CD4-positive, alpha-beta T cell treated with Interleukin-17A for 4 hours (primary cell): ENCODE measurements around the gene COL8A1.
A peak's percentile ranks its signal among the peaks of the same experiment; 100 is the strongest.

Experiments
- DNase-seq: peaks from one replicate; pipeline ENCODE4 v3.0.0-alpha.2; 2020; ENCODE audit warnings: mixed read lengths

The COL8A1 gene

GRCh38 chr3:99678023-99678422, 39.6 kb downstream of the COL8A1 start:
- no peak for DNase-seq

GRCh38 chr3:99678896-99679295, 40.5 kb downstream of the COL8A1 start:
- no peak for DNase-seq

- no peak for DNase-seq
Measured at GRCh38 chr3:99681512-99681911, 43.1 kb downstream of the COL8A1 start.

- DNase-seq = no peak
Measured at GRCh38 chr3:99681976-99682375, 43.6 kb downstream of the COL8A1 start.

GRCh38 chr3:99683465-99683864, 45.1 kb downstream of the COL8A1 start:
- no peak for DNase-seq

- no peak for DNase-seq
Measured at GRCh38 chr3:99683876-99684275, 45.5 kb downstream of the COL8A1 start.

- DNase-seq = no peak
Measured at GRCh38 chr3:99684644-99685043, 46.2 kb downstream of the COL8A1 start.

- no peak for DNase-seq
Measured at GRCh38 chr3:99686469-99686868, 48.1 kb downstream of the COL8A1 start.

GRCh38 chr3:99686955-99687612, 48.7 kb downstream of the COL8A1 start:
- DNase-seq = peak; percentile 29

- DNase-seq = no peak
Measured at GRCh38 chr3:99690761-99691369, 52.5 kb downstream of the COL8A1 start.

GRCh38 chr3:99693636-99694035, 55.2 kb downstream of the COL8A1 start:
- DNase-seq = no peak

- DNase-seq = no peak
Measured at GRCh38 chr3:99696497-99696896, 58.1 kb downstream of the COL8A1 start.

- no peak for DNase-seq
Measured at GRCh38 chr3:99697250-99697649, 58.9 kb downstream of the COL8A1 start.

GRCh38 chr3:99698932-99699331, 60.5 kb downstream of the COL8A1 start:
- DNase-seq = no peak

GRCh38 chr3:99699841-99700240, 61.4 kb downstream of the COL8A1 start:
- no peak for DNase-seq

- DNase-seq = no peak
Measured at GRCh38 chr3:99700631-99701268, 62.4 kb downstream of the COL8A1 start.

GRCh38 chr3:99702953-99703943, 64.9 kb downstream of the COL8A1 start:
- DNase-seq = no peak

GRCh38 chr3:99704417-99704816, 66.0 kb downstream of the COL8A1 start:
- no peak for DNase-seq

- DNase-seq = no peak
Measured at GRCh38 chr3:99706410-99706809, 68.0 kb downstream of the COL8A1 start.

GRCh38 chr3:99708207-99708745, 69.9 kb downstream of the COL8A1 start:
- DNase-seq = no peak

GRCh38 chr3:99709686-99710085, 71.3 kb downstream of the COL8A1 start:
- no peak for DNase-seq

- DNase-seq = no peak
Measured at GRCh38 chr3:99710094-99710493, 71.7 kb downstream of the COL8A1 start.

- no peak for DNase-seq
Measured at GRCh38 chr3:99711351-99711750, 73.0 kb downstream of the COL8A1 start.
